ENCODE measurements around the gene COL6A2.
"Not testable (repeated sequence)": the region's sequence is repeated elsewhere in the genome, so short reads cannot be mapped to it uniquely, and the experiment has no call there.

COL6A2 gene

DNA sequence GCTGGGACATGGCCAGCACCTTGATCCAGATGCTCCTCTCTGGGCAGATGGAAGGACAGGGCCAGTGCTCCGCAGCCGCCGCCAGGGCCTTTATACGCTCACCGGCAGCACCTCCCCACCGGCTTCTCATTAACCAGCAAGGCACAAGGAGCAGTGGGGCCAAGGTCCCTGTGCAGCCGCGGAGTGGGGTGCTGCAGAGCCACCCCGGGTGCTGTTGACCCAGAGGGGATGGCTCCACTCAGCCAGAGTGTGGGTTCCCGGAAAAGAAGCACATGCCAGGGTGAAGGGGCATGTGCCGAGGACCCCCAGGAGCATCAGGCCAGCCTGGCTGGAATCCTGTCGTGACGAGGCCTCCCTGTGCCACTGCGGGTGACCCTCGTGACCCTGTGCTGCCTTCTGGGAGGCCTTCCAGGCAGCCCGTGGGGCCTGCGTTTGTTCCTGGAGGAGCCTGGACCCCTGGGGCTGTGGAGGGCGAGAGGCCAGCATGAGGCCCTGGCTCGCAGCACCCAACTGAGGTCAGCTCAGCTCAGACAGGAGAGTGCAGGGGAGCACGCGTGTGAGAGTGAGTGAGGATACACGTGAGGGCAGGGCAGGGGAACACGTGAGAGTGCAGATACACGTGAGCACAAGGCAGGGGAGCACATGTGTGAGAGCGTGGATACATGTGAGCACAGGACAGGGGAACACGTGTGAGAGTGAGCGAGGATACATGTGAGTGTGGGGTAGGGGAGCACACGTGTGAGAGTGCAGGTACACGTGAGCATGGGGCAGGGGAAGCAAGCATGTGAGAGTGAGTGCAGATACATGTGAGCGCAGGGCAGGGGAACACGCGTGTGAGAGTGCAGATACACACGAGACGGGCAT is 57.8 kb downstream of the COL6A2 start, which contains the start of gene FTCD:
TSS of gene FTCD (minus strand) at position 66 of the 864 bp plus-strand sequence. CDS start at position 10, 56 bp downstream.
- DNase-seq (ENCODE audit: low spot score), result no peak

DNA sequence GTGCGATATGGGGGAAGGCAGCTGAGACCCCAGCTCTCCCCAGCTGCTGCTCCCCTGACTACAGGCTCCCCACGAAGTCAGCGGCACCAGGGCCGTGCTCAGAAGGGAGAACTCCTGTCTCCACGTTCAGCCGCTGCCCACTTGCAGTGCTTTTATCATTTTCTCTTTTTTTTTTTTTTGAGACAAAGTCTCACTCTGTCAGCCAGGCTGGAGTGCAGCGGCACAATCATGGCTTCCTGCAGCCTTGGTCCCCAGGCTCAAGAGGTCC is 58.4 kb downstream of the COL6A2 start:
- no peak for DNase-seq (ENCODE audit: low spot score)

DNA sequence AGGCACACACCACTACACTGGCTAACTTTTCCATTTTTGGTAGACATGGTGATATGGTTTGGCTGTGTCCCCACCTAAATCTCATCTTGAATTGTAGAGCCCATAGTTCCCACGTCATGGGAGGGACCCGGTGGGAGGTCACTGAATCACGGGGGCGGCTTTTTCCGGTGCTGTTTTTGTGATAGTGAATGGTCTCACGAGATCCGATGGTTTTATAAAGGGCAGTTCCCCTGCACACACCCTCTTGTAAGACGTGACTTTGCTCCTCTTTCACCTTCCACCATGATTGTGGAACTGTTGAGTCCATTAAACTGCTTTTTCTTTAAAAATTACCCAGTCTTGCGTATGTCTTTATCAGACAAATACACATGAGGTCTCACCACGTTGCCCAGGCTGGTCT is 58.8 kb downstream of the COL6A2 start:
- no peak for DNase-seq (ENCODE audit: low spot score)

DNA sequence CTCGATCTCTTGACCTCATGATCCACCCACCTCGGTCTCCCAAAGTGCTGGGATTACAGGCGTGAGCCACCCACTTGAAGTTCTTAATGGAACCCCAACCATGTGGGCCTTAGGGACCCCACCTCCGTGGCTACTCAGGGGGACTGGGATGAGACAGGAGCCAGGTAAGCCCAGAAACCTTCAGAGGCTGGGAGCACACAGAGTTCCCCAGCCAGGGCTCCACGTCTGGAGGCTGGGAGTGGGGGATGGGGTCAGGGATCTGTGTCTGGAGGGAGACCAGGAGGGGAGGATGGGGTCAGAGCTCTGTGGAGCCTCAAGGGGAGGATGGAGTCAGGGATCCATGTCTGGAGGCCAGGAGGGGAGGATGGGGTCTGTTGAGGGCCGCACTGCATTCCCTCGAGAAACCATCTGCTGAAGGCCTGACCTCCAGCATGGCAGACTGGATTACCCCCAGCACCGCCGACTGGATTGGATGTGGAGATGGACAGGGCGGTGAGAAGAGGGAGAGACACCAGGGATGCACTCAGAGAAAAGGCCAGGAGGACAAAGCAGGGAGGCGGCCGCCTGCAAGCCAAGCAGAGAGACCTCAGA is 59.6 kb downstream of the COL6A2 start:
- no peak for DNase-seq (ENCODE audit: low spot score)

DNA sequence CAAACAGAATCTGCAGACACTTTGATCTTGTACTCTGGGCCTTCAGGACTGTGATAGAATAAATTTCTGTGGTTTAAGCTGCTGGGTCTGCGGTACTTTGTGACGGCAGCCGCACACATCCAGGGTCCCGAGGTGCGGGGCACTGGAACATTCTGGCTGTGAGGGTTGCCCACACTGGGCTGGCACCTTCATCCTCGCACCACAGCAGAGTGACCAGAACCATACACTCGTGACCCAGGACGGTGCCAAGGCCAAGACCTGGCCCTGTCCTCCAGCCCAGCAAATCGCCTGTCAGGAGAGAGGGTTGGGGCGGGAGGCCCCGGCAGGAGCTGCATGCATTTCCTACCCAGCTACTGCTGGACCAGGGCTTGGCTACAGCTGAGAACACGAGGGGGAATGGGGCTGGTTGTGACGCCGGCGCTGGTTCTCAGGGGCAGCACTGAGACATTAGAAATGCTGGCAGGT is 60.1 kb downstream of the COL6A2 start:
- DNase-seq (ENCODE audit: low spot score), result no peak

DNA sequence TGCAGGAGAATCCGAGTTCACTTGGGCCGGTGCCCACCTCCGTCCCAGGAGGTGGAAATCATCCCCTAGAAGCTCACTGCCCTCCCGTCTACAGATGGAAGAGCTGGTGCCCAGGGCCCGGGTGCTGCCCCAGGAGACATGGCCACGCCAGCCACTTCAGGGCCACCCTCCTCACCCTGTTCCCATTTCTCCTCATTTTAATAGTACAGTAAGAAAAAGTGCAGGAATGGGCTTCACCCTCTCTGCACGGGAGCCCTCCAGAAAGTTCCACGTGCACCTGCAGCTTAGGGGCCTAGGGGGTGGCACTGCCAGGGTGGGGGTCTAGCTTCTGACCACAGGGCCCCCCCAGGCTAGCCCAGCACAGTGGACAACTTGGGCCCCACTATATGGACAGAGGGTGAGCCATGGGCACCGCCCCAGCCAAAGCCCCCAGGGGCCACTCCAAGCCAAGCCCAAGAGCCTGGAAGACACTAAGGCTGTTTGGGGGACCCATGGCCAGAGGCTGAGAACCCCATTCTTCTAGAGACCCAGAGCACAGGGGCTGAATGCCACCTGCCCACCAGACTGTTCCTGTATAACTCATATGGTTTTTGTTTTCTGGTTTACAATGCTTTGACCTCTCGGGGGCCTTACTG is 60.9 kb downstream of the COL6A2 start:
- DNase-seq (ENCODE audit: low spot score), result no peak

DNA sequence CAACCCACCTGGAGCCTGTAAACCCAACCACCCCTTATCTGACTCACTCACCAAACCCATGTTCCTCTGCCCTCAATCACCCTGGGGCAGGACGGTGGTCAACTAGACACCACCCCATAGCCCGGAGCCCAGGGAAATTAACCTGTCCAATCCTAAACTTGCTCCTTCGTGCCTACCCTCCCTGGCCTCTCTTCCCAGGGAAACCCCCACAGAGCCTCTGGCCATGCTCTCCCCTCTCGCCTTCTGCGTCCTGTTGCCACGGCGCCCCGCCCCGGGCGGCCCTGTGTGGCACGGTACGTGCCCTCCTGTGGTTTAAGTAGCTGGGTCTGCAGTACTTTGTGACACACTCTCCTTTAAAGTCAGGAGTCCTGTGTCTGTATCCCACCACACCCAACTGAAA is 61.5 kb downstream of the COL6A2 start:
- no peak for DNase-seq (ENCODE audit: low spot score)

DNA sequence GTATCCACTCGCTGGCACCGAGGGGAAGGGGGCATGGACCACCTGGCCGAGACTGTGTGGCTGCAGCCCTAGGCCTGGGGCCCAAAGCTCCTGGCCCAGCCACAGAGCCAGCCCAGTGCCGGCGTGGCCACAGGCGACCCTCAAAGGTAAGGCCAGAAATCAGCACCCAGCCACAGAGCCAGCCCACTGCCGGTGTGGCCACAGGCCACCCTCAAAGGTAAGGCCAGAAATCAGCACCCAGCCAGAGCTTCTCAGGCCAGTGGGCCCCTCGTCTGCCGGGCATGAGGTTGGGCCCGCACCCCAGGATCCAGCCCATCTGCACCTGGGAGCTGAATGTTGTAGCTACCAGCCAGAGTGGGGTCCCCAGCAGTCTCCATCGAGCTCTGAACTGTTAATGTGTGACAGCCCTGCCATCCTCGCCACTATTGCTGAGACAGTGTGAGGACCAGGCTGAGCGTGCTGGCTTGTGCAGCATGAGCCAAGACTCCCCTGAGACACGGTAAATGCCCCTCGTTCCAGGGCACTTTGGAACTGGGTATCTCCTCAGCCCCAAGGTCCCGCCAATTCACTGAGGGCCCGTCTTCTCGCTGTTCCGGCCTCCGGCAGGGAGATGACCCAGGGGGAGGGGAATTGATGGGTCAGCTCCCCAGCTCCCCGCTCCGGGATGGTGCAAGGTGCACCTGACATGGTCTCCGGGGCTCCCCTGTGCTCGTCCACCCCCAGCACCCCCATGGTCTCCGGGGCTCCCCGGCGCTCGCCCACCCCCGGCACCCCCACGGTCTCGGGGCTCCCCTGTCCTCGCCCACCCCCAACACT is 62.1 kb downstream of the COL6A2 start:
- DNase-seq (ENCODE audit: low spot score), result no peak

DNA sequence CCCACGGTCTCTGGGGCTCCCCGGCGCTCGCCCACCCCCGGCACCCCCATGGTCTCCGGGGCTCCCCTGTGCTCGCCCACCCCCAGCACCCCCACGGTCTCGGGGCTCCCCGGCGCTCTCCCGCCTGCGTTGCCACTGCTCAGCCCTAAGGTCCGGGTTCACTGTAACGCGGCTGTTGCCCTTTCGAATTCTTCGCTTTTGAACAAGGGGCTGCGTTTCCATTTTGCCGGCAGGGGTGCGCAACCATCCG is 62.7 kb downstream of the COL6A2 start:
- no peak for DNase-seq (ENCODE audit: low spot score)

DNA sequence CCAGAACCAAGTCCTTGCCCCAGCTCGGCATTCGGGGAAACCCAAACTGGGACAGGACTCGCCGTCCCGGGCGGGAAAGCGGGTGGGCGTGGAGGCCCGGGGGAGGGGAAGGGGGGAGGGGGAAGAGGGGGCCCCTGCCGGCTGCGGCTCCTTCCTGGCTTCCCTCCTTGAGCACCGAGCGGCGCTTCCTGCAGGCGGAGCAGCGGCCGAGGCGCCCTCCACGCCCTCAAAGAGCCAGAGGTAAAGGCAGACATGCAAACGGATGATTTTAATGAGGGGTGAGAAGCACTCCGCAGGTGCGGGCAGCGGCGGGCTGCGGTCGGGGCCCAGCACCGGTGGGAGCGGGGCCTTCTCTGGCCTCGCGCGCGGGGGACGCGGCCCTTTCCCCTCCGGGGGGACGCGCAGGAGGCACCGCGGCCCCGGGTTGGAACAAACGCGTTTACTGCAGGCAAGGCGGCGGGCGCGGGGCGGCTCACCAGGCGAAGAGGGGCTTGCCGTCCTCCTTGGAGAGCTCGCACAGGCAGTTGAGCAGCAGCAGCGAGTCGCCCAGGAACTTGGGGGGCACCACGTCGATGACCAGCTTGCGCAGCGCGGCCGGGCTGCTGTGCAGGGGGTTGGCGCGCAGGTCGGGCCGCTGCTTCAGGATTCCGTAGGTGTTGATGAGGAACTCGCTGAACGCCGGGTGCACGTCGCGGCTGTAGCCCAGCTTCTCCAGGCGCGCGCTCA is 63.2 kb downstream of the COL6A2 start:
- DNase-seq (ENCODE audit: low spot score), result no peak

DNA sequence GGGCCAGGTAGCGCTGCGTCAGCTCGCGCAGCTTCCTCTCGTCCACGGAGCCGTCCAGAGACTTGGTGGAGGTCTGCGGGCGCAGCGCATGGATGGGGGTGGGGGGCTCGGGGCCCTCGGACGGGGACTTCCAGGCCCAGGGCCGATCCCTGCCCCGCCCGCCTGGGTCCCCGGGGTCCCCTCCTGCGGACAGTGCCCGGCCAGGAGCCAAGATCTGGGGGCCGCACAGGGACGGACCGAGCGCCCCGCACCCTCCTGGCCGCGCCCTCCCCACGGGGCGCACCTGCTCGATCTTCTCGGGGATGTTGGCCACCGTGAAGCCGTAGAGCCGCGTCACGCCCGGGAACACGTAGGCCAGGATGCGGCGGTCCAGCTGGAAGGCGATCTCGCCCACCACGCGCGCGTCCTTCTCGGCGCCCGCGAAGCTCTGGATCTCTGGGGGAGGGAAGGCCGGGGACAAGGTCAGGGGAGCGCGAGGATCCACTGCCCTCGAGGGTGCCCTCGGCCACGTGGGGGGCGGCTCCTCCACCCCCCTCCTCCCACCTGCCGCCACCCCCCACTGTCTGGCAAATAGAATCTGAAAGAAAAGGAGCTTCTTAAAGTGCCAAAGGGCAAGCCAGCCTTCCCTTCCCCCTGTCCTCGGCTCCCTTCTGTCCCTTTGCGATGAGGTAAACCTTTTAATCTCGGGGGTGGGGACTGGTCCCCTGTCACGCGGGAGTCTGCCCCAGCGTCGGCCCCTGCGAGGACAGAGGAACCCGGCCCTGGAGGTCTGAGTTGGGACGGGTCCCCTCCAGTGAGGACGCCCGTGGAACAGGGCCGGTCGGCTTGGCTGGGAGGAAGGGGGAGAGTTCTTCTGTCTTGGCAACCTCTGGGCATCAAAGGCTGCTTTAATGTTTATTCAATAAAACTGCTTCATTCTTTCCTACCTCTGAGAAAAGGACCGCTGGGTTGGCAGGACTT is 64.0 kb downstream of the COL6A2 start:
- DNase-seq (ENCODE audit: low spot score), result no peak

DNA sequence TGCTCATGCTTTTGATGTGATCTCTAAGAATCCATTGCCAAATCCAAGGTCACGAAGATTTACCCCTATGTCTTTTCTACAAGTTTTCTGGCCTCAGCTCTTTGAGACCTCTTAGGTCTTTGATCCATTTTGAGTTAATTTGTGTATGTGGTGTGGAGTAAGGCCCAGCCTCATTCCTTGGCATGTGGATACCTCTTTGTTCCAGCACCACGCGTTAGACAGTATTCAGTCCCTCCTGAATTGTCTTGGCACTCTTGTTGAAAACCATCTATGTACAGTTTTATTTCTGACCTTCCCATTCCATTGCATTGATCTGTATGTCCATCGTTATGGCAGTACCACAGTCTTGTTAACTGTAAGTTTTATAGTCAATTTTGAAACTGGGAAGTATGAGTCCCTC is 65.5 kb downstream of the COL6A2 start:
- DNase-seq (ENCODE audit: low spot score), result no peak

DNA sequence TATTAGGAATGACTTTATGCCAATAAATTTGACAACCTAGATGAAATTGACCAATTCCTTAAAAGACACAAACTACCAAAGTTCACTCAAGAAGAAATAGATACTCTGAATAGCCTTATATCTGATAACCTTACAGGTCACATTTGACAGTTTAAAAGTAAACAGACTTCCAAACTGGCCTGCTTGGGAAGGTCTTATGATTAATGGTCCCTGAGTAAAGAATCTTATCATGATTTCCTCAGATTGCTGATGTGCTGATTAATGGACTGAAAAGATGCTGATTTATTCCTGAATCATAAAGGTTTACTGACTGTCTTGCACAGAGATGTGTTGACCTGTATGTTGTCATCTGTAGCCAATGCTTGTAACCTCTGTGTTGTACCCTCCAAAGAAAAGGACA is 67.2 kb downstream of the COL6A2 start:
- no peak for DNase-seq (ENCODE audit: low spot score)

DNA sequence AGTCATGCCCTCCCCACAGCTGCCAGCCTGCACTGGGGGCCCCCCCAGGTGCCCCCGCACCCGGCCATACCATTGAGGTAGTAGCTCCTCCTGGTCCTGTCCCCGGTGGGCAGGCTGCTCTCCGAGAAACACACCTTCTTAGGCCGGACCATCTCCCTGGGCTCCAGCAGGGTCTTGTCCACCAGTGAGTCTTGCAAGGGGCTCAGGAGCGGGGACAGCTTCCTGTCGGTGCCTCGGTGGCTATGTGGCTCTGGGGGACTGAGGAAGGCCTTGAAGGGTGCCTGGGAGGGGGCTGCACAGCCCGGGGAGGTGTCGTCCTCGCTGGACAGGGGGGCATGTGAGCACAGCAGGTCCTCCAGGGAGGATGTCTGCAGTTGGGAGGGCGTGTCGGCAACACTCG is 70.3 kb downstream of the COL6A2 start:
- no peak for DNase-seq (ENCODE audit: low spot score)

DNA sequence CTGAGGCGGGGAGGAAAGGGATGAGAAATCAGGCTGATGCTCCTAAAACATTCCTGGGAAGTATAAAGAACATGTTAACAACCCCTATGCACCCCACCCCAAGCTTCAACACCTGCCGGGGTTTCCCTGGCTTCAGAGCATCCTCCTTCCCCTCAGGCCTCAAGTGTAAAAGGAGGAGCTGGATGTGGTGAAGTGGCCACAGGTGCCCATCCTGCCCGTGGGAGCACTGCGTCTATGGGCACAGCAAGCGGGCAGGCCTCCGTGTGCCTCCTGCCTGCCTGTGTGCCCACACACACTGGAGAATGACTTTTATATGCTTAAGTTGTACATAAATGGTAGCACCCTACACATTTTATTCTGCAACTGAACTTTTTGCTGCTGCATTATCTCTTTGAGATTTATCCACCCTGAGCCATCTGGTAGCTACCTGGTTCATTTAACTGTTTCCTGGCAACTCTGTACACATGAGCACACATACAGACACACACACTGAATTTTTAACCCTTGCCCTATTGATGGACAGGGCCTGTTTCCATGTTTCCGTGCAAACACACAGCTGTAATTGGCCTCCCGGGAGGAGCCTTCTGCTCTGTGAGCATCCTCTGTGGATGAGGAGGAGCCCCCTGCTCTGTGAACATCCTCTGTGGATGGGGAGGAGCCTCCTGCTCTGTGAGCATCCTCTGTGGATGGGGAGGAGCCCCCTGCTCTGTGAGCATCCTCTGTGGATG is 70.9 kb downstream of the COL6A2 start:
- no peak for DNase-seq (ENCODE audit: low spot score)

DNA sequence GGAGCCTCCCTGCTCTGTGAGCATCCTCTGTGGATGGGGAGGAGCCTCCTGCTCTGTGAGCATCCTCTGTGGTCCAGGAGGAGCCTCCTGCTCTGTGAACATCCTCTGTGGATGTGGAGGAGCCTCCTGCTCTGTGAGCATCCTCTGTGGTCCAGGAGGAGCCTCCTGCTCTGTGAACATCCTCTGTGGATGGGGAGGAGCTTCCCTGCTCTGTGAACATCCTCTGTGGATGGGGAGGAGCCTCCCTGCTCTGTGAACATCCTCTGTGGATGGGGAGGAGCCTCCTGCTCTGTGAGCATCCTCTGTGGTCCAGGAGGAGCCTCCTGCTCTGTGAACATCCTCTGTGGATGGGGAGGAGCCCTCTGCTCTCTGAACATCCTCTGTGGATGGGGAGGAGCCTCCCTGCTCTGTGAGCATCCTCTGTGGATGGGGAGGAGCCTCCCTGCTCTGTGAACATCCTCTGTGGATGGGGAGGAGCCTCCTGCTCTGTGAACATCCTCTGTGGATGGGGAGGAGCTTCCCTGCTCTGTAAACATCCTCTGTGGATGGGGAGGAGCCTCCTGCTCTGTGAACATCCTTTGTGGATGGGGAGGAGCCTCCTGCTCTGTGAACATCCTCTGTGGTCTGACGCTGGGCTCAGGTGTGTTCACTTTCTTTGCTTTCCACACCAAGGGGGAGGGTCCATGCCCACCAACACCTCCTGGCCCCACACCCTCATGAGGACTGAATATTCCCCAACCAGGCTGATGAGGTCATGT is 72.7 kb downstream of the COL6A2 start:
- not testable (repeated sequence) for DNase-seq (ENCODE audit: low spot score)

DNA sequence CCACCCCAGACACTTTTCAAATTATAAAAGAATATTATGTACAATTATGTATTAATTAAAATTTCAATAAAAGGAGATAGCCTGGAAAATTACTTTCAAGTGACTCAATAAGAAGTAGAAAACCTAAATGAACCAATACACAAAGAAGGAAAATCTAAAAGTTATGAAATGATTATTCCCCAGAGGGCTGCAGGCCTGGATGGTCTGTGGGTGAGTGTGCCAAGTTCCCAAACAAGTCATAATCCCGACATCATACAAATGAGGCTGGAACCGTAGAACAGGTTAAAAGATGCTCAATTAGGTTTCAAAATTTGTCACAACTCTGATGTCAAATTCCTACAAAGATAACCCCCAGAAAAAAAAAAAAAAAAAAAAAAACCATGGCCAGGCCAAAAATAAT is 73.7 kb downstream of the COL6A2 start:
- no peak for DNase-seq (ENCODE audit: low spot score)

DNA sequence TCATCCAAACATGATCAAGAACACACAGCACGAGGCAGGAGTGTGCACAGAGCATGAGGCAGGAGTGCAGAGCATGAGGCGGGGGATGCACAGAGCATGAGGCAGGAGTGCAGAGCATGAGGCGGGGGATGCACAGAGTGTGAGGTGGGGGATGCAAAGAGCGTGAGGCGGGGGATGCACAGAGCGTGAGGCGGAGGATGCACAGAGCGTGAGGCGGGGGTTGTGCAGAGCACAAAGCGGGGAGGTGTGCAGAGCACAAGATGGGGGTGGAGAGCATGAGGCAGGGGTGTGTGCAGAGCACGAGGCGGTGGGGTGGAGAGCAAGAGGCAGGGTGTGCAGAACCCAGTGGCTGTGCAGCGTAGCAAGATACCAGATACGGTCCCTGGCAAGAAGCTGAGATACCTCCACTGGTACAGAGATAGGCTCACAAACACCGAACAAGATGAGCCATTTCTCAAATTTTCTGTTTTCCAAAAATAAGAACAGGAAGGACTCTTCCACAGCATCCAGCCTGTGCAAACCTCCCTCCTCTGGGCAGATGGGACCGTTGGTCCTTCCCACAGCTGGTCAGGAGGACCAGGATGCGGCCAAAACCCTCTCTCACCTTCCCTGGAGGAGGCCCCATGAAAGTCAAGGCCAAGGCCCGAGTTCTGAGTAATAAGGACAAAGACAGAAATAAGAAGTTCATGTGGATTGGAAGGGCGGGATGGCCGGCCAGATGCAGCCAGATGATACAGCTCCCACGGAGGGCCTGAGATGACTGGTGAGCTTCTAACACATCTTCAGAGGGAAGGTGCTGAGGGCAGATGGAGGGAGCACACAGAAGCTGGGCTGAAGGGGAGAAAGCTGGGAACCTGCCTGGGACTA is 74.3 kb downstream of the COL6A2 start:
- no peak for DNase-seq (ENCODE audit: low spot score)
